Stimulated activated CD4-positive, alpha-beta T cell treated with anti-CD3 and anti-CD28 coated beads, Interleukin-12 subunit alpha, Interleukin-12 subunit beta, amount 100 ng/mL, for 48 hours (primary cell): ENCODE results near the gene CLSTN2.

ENCODE experiments used
- DNase-seq, 3 donors: peaks; one replicate each; pipeline ENCODE4 v3.0.0-alpha.2; 2020; ENCODE audit warnings: low read depth in 2 of 3, low spot score in 1 of 3

CLSTN2 gene

GRCh38 chr3:140576449-140576848 lies 641.5 kb downstream of the CLSTN2 start:
- DNase-seq: no peak

- DNase-seq: no peak
These were observed 642.9 kb downstream of the CLSTN2 start for GRCh38 chr3:140577911-140578310.

- DNase-seq: no peak
These were observed 644.3 kb downstream of the CLSTN2 start for GRCh38 chr3:140579260-140579659.

GRCh38 chr3:140580746-140581145 lies 645.8 kb downstream of the CLSTN2 start:
- no peak for DNase-seq

- DNase-seq: no peak
These were observed 649.6 kb downstream of the CLSTN2 start for GRCh38 chr3:140584549-140584948.

- no peak for DNase-seq
These were observed 650.8 kb downstream of the CLSTN2 start for GRCh38 chr3:140585828-140586227.

- DNase-seq: no peak
These were observed 651.3 kb downstream of the CLSTN2 start for GRCh38 chr3:140586311-140586710.

- no peak for DNase-seq
These were observed 653.6 kb downstream of the CLSTN2 start for GRCh38 chr3:140588558-140588957.

- no peak for DNase-seq
These were observed 658.8 kb downstream of the CLSTN2 start for GRCh38 chr3:140593766-140594165.

GRCh38 chr3:140595295-140595694 lies 660.3 kb downstream of the CLSTN2 start:
- no peak for DNase-seq

- no peak for DNase-seq
These were observed 662.4 kb downstream of the CLSTN2 start for GRCh38 chr3:140597364-140597763.

GRCh38 chr3:140597792-140598191 lies 662.8 kb downstream of the CLSTN2 start:
- DNase-seq: no peak

- DNase-seq: no peak
These were observed 664.0 kb downstream of the CLSTN2 start for GRCh38 chr3:140599009-140599408.

GRCh38 chr3:140599496-140599895 lies 664.5 kb downstream of the CLSTN2 start:
- DNase-seq: no peak

GRCh38 chr3:140601881-140602280 lies 666.9 kb downstream of the CLSTN2 start:
- DNase-seq: no peak

- DNase-seq: no peak
These were observed 667.8 kb downstream of the CLSTN2 start for GRCh38 chr3:140602781-140603180.

- DNase-seq: no peak
These were observed 668.8 kb downstream of the CLSTN2 start for GRCh38 chr3:140603766-140604165.

- no peak for DNase-seq
These were observed 675.6 kb downstream of the CLSTN2 start for GRCh38 chr3:140610544-140610943.

GRCh38 chr3:140614001-140614400 lies 679.0 kb downstream of the CLSTN2 start:
- DNase-seq: no peak

GRCh38 chr3:140617135-140617534 lies 682.1 kb downstream of the CLSTN2 start:
- no peak for DNase-seq

GRCh38 chr3:140626856-140627255 lies 691.9 kb downstream of the CLSTN2 start:
- DNase-seq: no peak
